IMR-90 (cell line): Measurements from ENCODE around the gene SLC26A4. TPM values are rescaled to one million over a fixed set of nuclear protein-coding genes. Genes with fewer than 3 reads are reported as not detected.

ENCODE experiments used
- ATAC-seq: fragments of 200-7000 bp; cut with Tn5 transposase; 2 replicates; pipeline ENCODE4 v1.9.1; 2020; ENCODE audit warnings: low read depth, mild to moderate bottlenecking, moderate library complexity
- BruUV-seq: library from RNA; stranded (reverse); fragments of 400-500 nt; replicated peaks from 2 replicates; lab custom pipeline; 2021; lab: Mats Ljungman, UMichigan
- CTCF ChIA-PET: fragments of 300-600 bp; formaldehyde crosslinking; extraction: SDS; loops from one replicate; lab custom pipeline; 2021; ENCODE audit warnings: antibody characterized with exemption; lab: Yijun Ruan, JAX
- POLR2A ChIA-PET: fragments of 300-600 bp; sonication (Branson Sonifier 250); formaldehyde crosslinking; loops from one replicate; lab custom pipeline; 2022; ENCODE audit warnings: antibody characterized with exemption; ENCODE audit not compliant: unreplicated experiment; lab: Charles Lee
- DNase-seq: peaks from one replicate; pipeline ENCODE4 v3.0.0; 2013
- H2AFZ ChIP-seq: replicated peaks from 2 replicates; pipeline ENCODE3; 2013; ENCODE audit warnings: low read length, mild to moderate bottlenecking; ENCODE audit not compliant: poor library complexity
- H2AK5ac ChIP-seq: 2 replicates; pipeline ENCODE4 v1.6.1; 2013; ENCODE audit warnings: low read depth, low read length, inconsistent platforms
- H2AK9ac ChIP-seq: replicated peaks from 2 replicates; pipeline ENCODE3; 2013; ENCODE audit warnings: mild to moderate bottlenecking, low read depth, low read length, moderate library complexity; ENCODE audit not compliant: poor library complexity
- H2BK120ac ChIP-seq: 2 replicates; pipeline ENCODE4 v1.6.1; 2013; ENCODE audit warnings: low read depth, low read length, inconsistent platforms
- H2BK15ac ChIP-seq: 3 replicates; pipeline ENCODE4 v1.6.1; 2013; ENCODE audit warnings: low read depth, low read length, inconsistent platforms
- H2BK20ac ChIP-seq: 2 replicates; pipeline ENCODE4 v1.6.1; 2013; ENCODE audit warnings: low read depth, mild to moderate bottlenecking, inconsistent platforms, low read length, moderate library complexity
- H2BK5ac ChIP-seq: 2 replicates; pipeline ENCODE4 v1.6.1; 2013; ENCODE audit warnings: mild to moderate bottlenecking, low read depth, low read length, inconsistent platforms; ENCODE audit not compliant: poor library complexity, severe bottlenecking
- H3K14ac ChIP-seq: replicated peaks from 2 replicates; pipeline ENCODE4 v1.6.1; 2013; ENCODE audit warnings: low read depth, low read length, inconsistent platforms
- H3K18ac ChIP-seq: 2 replicates; pipeline ENCODE4 v1.6.1; 2013; ENCODE audit warnings: low read depth, low read length, control low read depth
- H3K23ac ChIP-seq: 2 replicates; pipeline ENCODE4 v1.6.1; 2013; ENCODE audit warnings: low read depth, low read length, inconsistent platforms
- H3K27ac ChIP-seq: 2 replicates; pipeline ENCODE4 v1.5.1; 2013; ENCODE audit warnings: mild to moderate bottlenecking, control low read depth, low read length; ENCODE audit not compliant: insufficient read depth
- H3K27me3 ChIP-seq: 2 replicates; pipeline ENCODE4 v1.6.1; 2013; ENCODE audit warnings: low read length; ENCODE audit not compliant: control insufficient read depth, insufficient read depth
- H3K36me3 ChIP-seq: 2 replicates; pipeline ENCODE4 v1.6.1; 2013; ENCODE audit warnings: low read length, mixed read lengths; ENCODE audit not compliant: control insufficient read depth, insufficient read depth
- H3K4ac ChIP-seq: 2 replicates; pipeline ENCODE4 v1.6.1; 2013; ENCODE audit warnings: low read depth, low read length, inconsistent platforms
- H3K4me1 ChIP-seq: 2 replicates; pipeline ENCODE4 v1.6.1; 2013; ENCODE audit warnings: low read length, mixed read lengths; ENCODE audit not compliant: control insufficient read depth, insufficient read depth
- H3K4me2 ChIP-seq: 2 replicates; pipeline ENCODE4 v1.6.1; 2013; ENCODE audit warnings: low read depth, mild to moderate bottlenecking, control low read depth, low read length, moderate library complexity
- H3K4me3 ChIP-seq: 2 replicates; pipeline ENCODE4 v1.5.1; 2013; ENCODE audit warnings: low read depth, mild to moderate bottlenecking, control low read depth, low read length, moderate library complexity; ENCODE audit not compliant: insufficient read depth
- H3K56ac ChIP-seq: 2 replicates; pipeline ENCODE4 v1.6.1; 2013; ENCODE audit warnings: low read length, inconsistent platforms; ENCODE audit not compliant: insufficient read depth; ENCODE audit errors: extremely low read depth
- H3K79me1 ChIP-seq, 2 experiments: 2 replicates each; pipeline ENCODE4 v1.6.1; 2013; ENCODE audit warnings: low read length in 2 of 2, inconsistent platforms in 1 of 2, low read depth in 1 of 2
- H3K9ac ChIP-seq: 2 replicates; pipeline ENCODE4 v1.6.1; 2013; ENCODE audit warnings: low read depth, low read length, control low read depth
- H3K9me1 ChIP-seq: 2 replicates; pipeline ENCODE4 v1.6.1; 2013; ENCODE audit warnings: low read length, inconsistent platforms; ENCODE audit not compliant: insufficient read depth
- H3K9me3 ChIP-seq: 2 replicates; pipeline ENCODE4 v1.6.1; 2013; ENCODE audit warnings: low read length; ENCODE audit not compliant: control insufficient read depth, insufficient read depth
- H4K20me1 ChIP-seq: 2 replicates; pipeline ENCODE4 v1.6.1; 2013; ENCODE audit warnings: low read length, inconsistent platforms; ENCODE audit not compliant: insufficient read depth
- H4K5ac ChIP-seq: 2 replicates; pipeline ENCODE4 v1.6.1; 2013; ENCODE audit warnings: mild to moderate bottlenecking, low read depth, low read length, control low read depth
- H4K8ac ChIP-seq, 2 experiments: 2 replicates each; pipeline ENCODE4 v1.6.1; 2013; ENCODE audit warnings: low read depth in 2 of 2, low read length in 2 of 2, control low read depth in 1 of 2, inconsistent platforms in 1 of 2
- H4K91ac ChIP-seq: 2 replicates; pipeline ENCODE4 v1.6.1; 2013; ENCODE audit warnings: low read depth, low read length, inconsistent platforms; ENCODE audit not compliant: insufficient read depth
- CHD1 ChIP-seq: IDR thresholded peaks from 2 replicates; pipeline ENCODE4 v1.6.1; 2012; ENCODE audit warnings: low read depth, low read length, improper control_type of control experiment
- MAZ ChIP-seq: IDR thresholded peaks from 2 replicates; pipeline ENCODE4 v1.6.1; 2012; ENCODE audit warnings: low read depth, mild to moderate bottlenecking, low read length, improper control_type of control experiment, moderate library complexity, borderline replicate concordance
- RCOR1 ChIP-seq: IDR thresholded peaks from 2 replicates; pipeline ENCODE4 v1.6.1; 2012; ENCODE audit warnings: mild to moderate bottlenecking, low read length, improper control_type of control experiment; ENCODE audit not compliant: insufficient replicate concordance
- RFX5 ChIP-seq: IDR thresholded peaks from 2 replicates; pipeline ENCODE4 v1.8.0; 2012; ENCODE audit warnings: low read depth, mild to moderate bottlenecking, low read length, moderate library complexity
- SMC3 ChIP-seq: fragments of 150-350 bp; IDR thresholded peaks from 2 replicates; pipeline ENCODE4 v1.6.1; 2016; ENCODE audit warnings: low read depth, mild to moderate bottlenecking, antibody characterized with exemption, low read length, moderate library complexity
- WGBS, 2 experiments: methylation state at CpG; one replicate each; pipeline versions ENCODE4 v1.1.5 to v1.1.7; 2013; ENCODE audit warnings: missing lambda C conversion rate in 2 of 2; ENCODE audit not compliant: insufficient read length in 1 of 2; ENCODE audit errors: extremely low coverage in 2 of 2; 5-methylcytosine and 5-hydroxymethylcytosine counted together
- dilution Hi-C: fragments of 300-500 bp; cut with HindIII; formaldehyde crosslinking; loops from one replicate; pipeline ENCODE4 v1.14.3; 2018; ENCODE audit warnings: low sequenced_read_pairs; ENCODE audit not compliant: unreplicated experiment
- in situ Hi-C: fragments of 300-500 bp; cut with MboI; formaldehyde crosslinking; loops from 3 replicates; pipeline ENCODE4 v1.14.3; 2019; ENCODE audit warnings: low sequenced_read_pairs, inconsistent platforms, mixed read lengths
- intact Hi-C: fragments of 100-400 bp; cut with micrococcal nuclease; formaldehyde crosslinking; loops from 2 replicates; pipeline ENCODE4 v1.10.0; 2022
- polyA plus RNA-seq, 3 experiments: library from polyadenylated mRNA; depleted of rRNA; stranded (reverse); fragments of >200 nt; gene quantifications; 2 replicates each; pipeline ENCODE4 v1.2.3, GENCODE V29; 2012; ENCODE audit warnings: low replicate concordance in 1 of 3
- total RNA-seq: library from RNA; depleted of rRNA; stranded (reverse); fragments of >200 nt; gene quantifications from 2 replicates; pipeline ENCODE4 v1.2.3, GENCODE V29; 2012
- TF ChIP-seq, protein P1 (sequence below): fragments of 150-350 bp; IDR thresholded peaks from 2 replicates; pipeline ENCODE4 v1.6.1; 2016; ENCODE audit warnings: low read depth, mild to moderate bottlenecking, low read length, moderate library complexity, borderline replicate concordance
- TF ChIP-seq, protein P2 (sequence below): conservative IDR thresholded peaks from 2 replicates; pipeline ENCODE4 v1.5.1; 2012; ENCODE audit warnings: mild to moderate bottlenecking, low read depth, low read length, improper control_type of control experiment

Gene SLC26A4
- total and polyA plus RNA-seq, 2 of the 4 experiments (the other 2 are of a cell fraction) = 0.09 to 1.1 TPM

DNA sequence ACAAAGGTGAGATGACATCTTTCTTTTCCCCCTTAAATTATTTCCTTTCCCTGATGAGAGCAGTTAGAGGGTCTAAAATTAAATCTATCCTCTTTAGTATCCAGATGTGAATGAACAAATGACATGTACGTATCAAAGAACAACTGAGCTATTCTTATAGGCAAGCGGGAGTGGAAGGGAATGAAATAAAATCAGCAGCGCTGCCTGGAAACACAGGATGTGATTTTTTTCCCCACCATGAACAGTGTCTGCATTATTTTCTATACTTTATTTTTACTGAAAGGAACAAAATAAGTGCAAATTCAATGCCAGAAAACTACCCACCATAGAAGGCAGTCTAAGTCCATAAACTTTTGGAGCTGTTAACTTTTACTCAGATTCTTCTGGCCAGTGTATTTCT is 40.6 kb downstream of the SLC26A4 start:
- Histone ChIP-seq H4K5ac (no peak overlapping the region), H3K4me1 (no peaks in the 10 kb centered on the region), H3K4me2 (no peak overlapping the region), H4K20me1 (no peaks in the 10 kb centered on the region), H2AK9ac (no peak overlapping the region), H3K9ac (no peak overlapping the region), H2AK5ac (no peak overlapping the region), H3K4me3 (no peak overlapping the region), H3K9me3 (no peaks in the 10 kb centered on the region), H4K91ac (no peak overlapping the region), H3K18ac (no peak overlapping the region), H3K36me3 (no peaks in the 10 kb centered on the region), H4K8ac (no peak overlapping the region), H3K27ac (no peak overlapping the region), H3K56ac (no peak overlapping the region), H2BK5ac (no peak overlapping the region), H3K14ac (no peak overlapping the region), H3K4ac (no peak overlapping the region), H2BK120ac (no peak overlapping the region), H2BK20ac (no peak overlapping the region), H3K27me3 (no peaks in the 10 kb centered on the region), H3K23ac (no peak overlapping the region), H3K79me1 (no peaks in the 10 kb centered on the region), H2BK15ac (no peak overlapping the region), H3K9me1 (no peaks in the 10 kb centered on the region), H2AFZ (no peak overlapping the region)
- CTCF ChIA-PET = interaction anchor here (0.9 kb wide), 1 partner anchor 24 kb away, joined by 3 read pairs; no protein-coding TSS in a partner anchor
- no peak for DNase-seq
- TF ChIP-seq, protein P1, sequence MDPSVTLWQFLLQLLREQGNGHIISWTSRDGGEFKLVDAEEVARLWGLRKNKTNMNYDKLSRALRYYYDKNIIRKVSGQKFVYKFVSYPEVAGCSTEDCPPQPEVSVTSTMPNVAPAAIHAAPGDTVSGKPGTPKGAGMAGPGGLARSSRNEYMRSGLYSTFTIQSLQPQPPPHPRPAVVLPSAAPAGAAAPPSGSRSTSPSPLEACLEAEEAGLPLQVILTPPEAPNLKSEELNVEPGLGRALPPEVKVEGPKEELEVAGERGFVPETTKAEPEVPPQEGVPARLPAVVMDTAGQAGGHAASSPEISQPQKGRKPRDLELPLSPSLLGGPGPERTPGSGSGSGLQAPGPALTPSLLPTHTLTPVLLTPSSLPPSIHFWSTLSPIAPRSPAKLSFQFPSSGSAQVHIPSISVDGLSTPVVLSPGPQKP = no peak
- TF ChIP-seq CHD1 = no peak
- no peak for TF ChIP-seq RCOR1
- TF ChIP-seq RFX5 = no peak
- TF ChIP-seq MAZ = no peak
- no peak for TF ChIP-seq SMC3
- TF ChIP-seq, protein P2, sequence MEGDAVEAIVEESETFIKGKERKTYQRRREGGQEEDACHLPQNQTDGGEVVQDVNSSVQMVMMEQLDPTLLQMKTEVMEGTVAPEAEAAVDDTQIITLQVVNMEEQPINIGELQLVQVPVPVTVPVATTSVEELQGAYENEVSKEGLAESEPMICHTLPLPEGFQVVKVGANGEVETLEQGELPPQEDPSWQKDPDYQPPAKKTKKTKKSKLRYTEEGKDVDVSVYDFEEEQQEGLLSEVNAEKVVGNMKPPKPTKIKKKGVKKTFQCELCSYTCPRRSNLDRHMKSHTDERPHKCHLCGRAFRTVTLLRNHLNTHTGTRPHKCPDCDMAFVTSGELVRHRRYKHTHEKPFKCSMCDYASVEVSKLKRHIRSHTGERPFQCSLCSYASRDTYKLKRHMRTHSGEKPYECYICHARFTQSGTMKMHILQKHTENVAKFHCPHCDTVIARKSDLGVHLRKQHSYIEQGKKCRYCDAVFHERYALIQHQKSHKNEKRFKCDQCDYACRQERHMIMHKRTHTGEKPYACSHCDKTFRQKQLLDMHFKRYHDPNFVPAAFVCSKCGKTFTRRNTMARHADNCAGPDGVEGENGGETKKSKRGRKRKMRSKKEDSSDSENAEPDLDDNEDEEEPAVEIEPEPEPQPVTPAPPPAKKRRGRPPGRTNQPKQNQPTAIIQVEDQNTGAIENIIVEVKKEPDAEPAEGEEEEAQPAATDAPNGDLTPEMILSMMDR = no peak
- BruUV-seq = no TSS peak
- POLR2A ChIA-PET = no interaction called here
- dilution Hi-C loops = loop anchor here (25.0 kb wide), 1 partner anchor 239 kb away; the partner anchor contains the start of gene GPR22
- no CpG with 5 or more reads among the region's 3 CpGs for WGBS, 2 experiments
- no peak for ATAC-seq
- in situ Hi-C loops = no loop called here
- intact Hi-C loops = no loop called here
